Trophoblast cell (in vitro differentiated cells and primary cell): Measurements from ENCODE around the gene RNASEH1.
"Not testable (repeated sequence)": the region's sequence is repeated elsewhere in the genome, so short reads cannot be mapped to it uniquely, and the experiment has no call there.

Experiments used
- DNase-seq, 2 donors: peaks; one replicate each; pipeline ENCODE4 v3.0.0-alpha.2; 2016
- H2AFZ ChIP-seq: 2 replicates; pipeline ENCODE4 v1.6.1; 2013; ENCODE audit warnings: low read length, moderate library complexity, mild to moderate bottlenecking; ENCODE audit not compliant: insufficient read depth, poor library complexity
- H2AK5ac ChIP-seq: 2 replicates; pipeline ENCODE4 v1.6.1; 2013; ENCODE audit warnings: mild to moderate bottlenecking, low read length
- H2BK120ac ChIP-seq: 2 replicates; pipeline ENCODE4 v1.6.1; 2013; ENCODE audit warnings: low read length, mild to moderate bottlenecking, moderate library complexity; ENCODE audit not compliant: insufficient read depth, poor library complexity
- H2BK12ac ChIP-seq: 2 replicates; pipeline ENCODE4 v1.6.1; 2013; ENCODE audit warnings: mild to moderate bottlenecking, low read length, moderate library complexity
- H2BK5ac ChIP-seq: 2 replicates; pipeline ENCODE4 v1.6.1; 2013; ENCODE audit warnings: low read length, low read depth, moderate library complexity, mild to moderate bottlenecking; ENCODE audit not compliant: poor library complexity
- H3K14ac ChIP-seq: 2 replicates; pipeline ENCODE4 v1.6.1; 2013; ENCODE audit warnings: mild to moderate bottlenecking, low read length
- H3K18ac ChIP-seq: 2 replicates; pipeline ENCODE4 v1.6.1; 2013; ENCODE audit warnings: mild to moderate bottlenecking, low read length
- H3K23ac ChIP-seq: 2 replicates; pipeline ENCODE4 v1.6.1; 2013; ENCODE audit warnings: low read length
- H3K27ac ChIP-seq: 2 replicates; pipeline ENCODE4 v1.5.1; 2013; ENCODE audit warnings: low read depth, mild to moderate bottlenecking, inconsistent platforms, low read length, moderate library complexity
- H3K27me3 ChIP-seq: 2 replicates; pipeline ENCODE4 v1.6.1; 2013; ENCODE audit warnings: inconsistent platforms, mild to moderate bottlenecking, low read length, moderate library complexity; ENCODE audit not compliant: insufficient read depth
- H3K36me3 ChIP-seq, 2 experiments: 1 replicate in 1 of 2; 2 replicates in 1 of 2; pipeline ENCODE4 v1.6.1; 2013; ENCODE audit warnings: low read length in 2 of 2, mild to moderate bottlenecking in 2 of 2, moderate library complexity in 1 of 2; ENCODE audit not compliant: insufficient read depth in 2 of 2, control insufficient read depth in 1 of 2
- H3K4ac ChIP-seq: 2 replicates; pipeline ENCODE4 v1.6.1; 2013; ENCODE audit warnings: low read depth, mild to moderate bottlenecking, low read length, moderate library complexity
- H3K4me1 ChIP-seq, 2 experiments: 1 replicate in 1 of 2; 2 replicates in 1 of 2; pipeline ENCODE4 v1.6.1; 2013; ENCODE audit warnings: low read length in 2 of 2, mild to moderate bottlenecking in 2 of 2, moderate library complexity in 1 of 2; ENCODE audit not compliant: insufficient read depth in 2 of 2, control insufficient read depth in 1 of 2
- H3K4me2 ChIP-seq: 2 replicates; pipeline ENCODE4 v1.6.1; 2013; ENCODE audit warnings: inconsistent platforms, mild to moderate bottlenecking, low read length, moderate library complexity
- H3K4me3 ChIP-seq: 2 replicates; pipeline ENCODE4 v1.5.1; 2013; ENCODE audit warnings: mild to moderate bottlenecking, low read depth, low read length, inconsistent platforms
- H3K79me1 ChIP-seq: one replicate; pipeline ENCODE4 v1.6.1; 2013; ENCODE audit warnings: low read length
- H3K79me2 ChIP-seq: 2 replicates; pipeline ENCODE4 v1.6.1; 2013; ENCODE audit warnings: low read length, mild to moderate bottlenecking; ENCODE audit not compliant: control insufficient read depth, insufficient read depth, poor library complexity
- H3K9ac ChIP-seq: 2 replicates; pipeline ENCODE4 v1.6.1; 2013; ENCODE audit warnings: mild to moderate bottlenecking, low read length
- H3K9me3 ChIP-seq: 2 replicates; pipeline ENCODE4 v1.6.1; 2013; ENCODE audit warnings: low read depth, mild to moderate bottlenecking, control low read depth, inconsistent platforms, low read length; ENCODE audit not compliant: insufficient read depth
- H4K12ac ChIP-seq: 2 replicates; pipeline ENCODE4 v1.6.1; 2013; ENCODE audit warnings: low read depth, mild to moderate bottlenecking, low read length, moderate library complexity
- H4K8ac ChIP-seq: 2 replicates; pipeline ENCODE4 v1.6.1; 2013; ENCODE audit warnings: low read depth, mild to moderate bottlenecking, low read length, moderate library complexity
- H4K91ac ChIP-seq: one replicate; pipeline ENCODE4 v1.6.1; 2013; ENCODE audit warnings: low read depth, mild to moderate bottlenecking, low read length, moderate library complexity
- WGBS: extraction: QIAGEN DNeasy Blood & Tissue Kit; methylation state at CpG from one replicate; pipeline ENCODE4 v1.1.7; 2013; ENCODE audit warnings: missing lambda C conversion rate; ENCODE audit not compliant: insufficient read length, insufficient coverage; ENCODE audit errors: extremely low coverage; 5-methylcytosine and 5-hydroxymethylcytosine counted together

Gene RNASEH1

GRCh38 chr2:3569656-3570055 lies 11.5 kb upstream of the RNASEH1 start:
- no CpG with 5 or more reads among the region's 23 CpGs for WGBS
- not testable (repeated sequence) for H4K91ac ChIP-seq, H2AFZ ChIP-seq, H2BK5ac ChIP-seq, DNase-seq, H3K79me1 ChIP-seq, H4K12ac ChIP-seq, H3K4me3 ChIP-seq, H3K79me2 ChIP-seq, H2AK5ac ChIP-seq, H3K4ac ChIP-seq, H3K36me3 ChIP-seq, H3K23ac ChIP-seq, H3K9me3 ChIP-seq, H4K8ac ChIP-seq, H3K27me3 ChIP-seq, H3K9ac ChIP-seq, H3K4me2 ChIP-seq, H2BK12ac ChIP-seq, H3K18ac ChIP-seq, H3K27ac ChIP-seq, H2BK120ac ChIP-seq, H3K4me1 ChIP-seq, H3K14ac ChIP-seq

- Histone ChIP-seq H3K18ac (no peak overlapping the region), H2AK5ac (no peak overlapping the region), H4K8ac (no peak overlapping the region), H4K91ac (no peak overlapping the region), H3K14ac (no peak overlapping the region), H3K4me1 (peaks cover 2 to 3% of the 10 kb centered on the region in 2 experiments), H3K4me3 (no peak overlapping the region), H4K12ac (no peak overlapping the region), H3K9ac (no peak overlapping the region), H3K23ac (no peak overlapping the region), H3K4ac (no peak overlapping the region), H2AFZ (no peak overlapping the region), H2BK5ac (no peak overlapping the region), H2BK120ac (no peak overlapping the region), H3K79me2 (no peaks in the 10 kb centered on the region), H3K9me3 (peaks cover 2% of the 10 kb centered on the region), H3K36me3 (peaks cover 0 to 2% of the 10 kb centered on the region in 2 experiments), H3K79me1 (no peaks in the 10 kb centered on the region), H3K27me3 (no peaks in the 10 kb centered on the region), H3K27ac (no peak overlapping the region), H3K4me2 (no peak overlapping the region), H2BK12ac (no peak overlapping the region)
- no CpG with 5 or more reads among the region's 9 CpGs for WGBS
- no peak for DNase-seq
Measured at GRCh38 chr2:3566806-3567205, 8.7 kb upstream of the RNASEH1 start.

GRCh38 chr2:3565117-3565516 lies 7.0 kb upstream of the RNASEH1 start:
- WGBS: no CpG with 5 or more reads among the region's 6 CpGs
- Histone ChIP-seq H3K36me3 (peaks cover 0 to 2% of the 10 kb centered on the region in 2 experiments), H2AFZ (no peak overlapping the region), H3K14ac (no peak overlapping the region), H3K4me1 (peaks cover 2 to 3% of the 10 kb centered on the region in 2 experiments), H3K4me2 (no peak overlapping the region), H3K9ac (no peak overlapping the region), H3K79me2 (no peaks in the 10 kb centered on the region), H2BK5ac (no peak overlapping the region), H3K4me3 (no peak overlapping the region), H3K27me3 (no peaks in the 10 kb centered on the region), H4K12ac (no peak overlapping the region), H3K18ac (no peak overlapping the region), H2AK5ac (no peak overlapping the region), H2BK120ac (no peak overlapping the region), H4K91ac (no peak overlapping the region), H3K79me1 (no peaks in the 10 kb centered on the region), H3K9me3 (no peaks in the 10 kb centered on the region), H3K4ac (no peak overlapping the region), H4K8ac (no peak overlapping the region), H3K27ac (no peak overlapping the region), H3K23ac (no peak overlapping the region), H2BK12ac (no peak overlapping the region)
- no peak for DNase-seq

DNA sequence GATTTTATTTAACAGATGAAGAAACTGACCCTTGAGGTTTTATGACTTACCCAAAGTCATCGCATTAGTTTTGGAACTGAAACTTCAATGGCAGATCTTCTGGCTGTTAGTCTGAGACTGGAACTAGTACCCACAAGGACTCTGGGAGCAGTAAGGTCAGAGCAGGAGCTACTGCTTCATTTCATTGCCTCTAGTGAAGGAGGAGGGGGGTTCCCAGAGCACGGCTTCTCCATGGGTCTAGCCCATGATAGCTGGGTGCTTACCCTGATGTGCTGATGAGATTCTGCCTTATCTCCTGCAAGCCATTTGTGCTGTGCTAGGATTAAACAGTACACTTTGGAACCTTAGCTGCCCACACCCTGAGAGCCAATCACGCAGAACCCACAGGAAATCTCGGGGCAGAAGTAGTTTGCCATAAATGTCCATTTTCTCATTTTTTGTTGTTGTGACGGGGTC lies 5.4 kb upstream of the RNASEH1 start:
- no peak for DNase-seq
- no peak overlapping the region for H3K9ac ChIP-seq
- H3K36me3 ChIP-seq: peaks cover 0 to 2% of the 10 kb centered on the region in 2 experiments
- no peak overlapping the region for H3K4me3 ChIP-seq
- no CpG with 5 or more reads among the region's 5 CpGs for WGBS
- H3K4me1 ChIP-seq: peaks cover 2 to 3% of the 10 kb centered on the region in 2 experiments
- H3K27ac ChIP-seq: no peak overlapping the region
- H3K79me2 ChIP-seq: peaks cover 2% of the 10 kb centered on the region
- H3K4me2 ChIP-seq: no peak overlapping the region
- no peak overlapping the region for H2BK5ac ChIP-seq
- no peak overlapping the region for H3K18ac ChIP-seq
- no peak overlapping the region for H4K91ac ChIP-seq
- H2AFZ ChIP-seq: no peak overlapping the region
- H2BK120ac ChIP-seq: no peak overlapping the region
- H3K23ac ChIP-seq: no peak overlapping the region
- no peak overlapping the region for H4K12ac ChIP-seq
- no peak overlapping the region for H2AK5ac ChIP-seq
- no peak overlapping the region for H3K4ac ChIP-seq
- no peak overlapping the region for H4K8ac ChIP-seq
- no peak overlapping the region for H3K14ac ChIP-seq
- no peak overlapping the region for H2BK12ac ChIP-seq
- no peaks in the 10 kb centered on the region for H3K9me3 ChIP-seq
- no peaks in the 10 kb centered on the region for H3K27me3 ChIP-seq
- peaks cover 4% of the 10 kb centered on the region for H3K79me1 ChIP-seq
